Measurements from ENCODE around the gene PLPP4.

DNA sequence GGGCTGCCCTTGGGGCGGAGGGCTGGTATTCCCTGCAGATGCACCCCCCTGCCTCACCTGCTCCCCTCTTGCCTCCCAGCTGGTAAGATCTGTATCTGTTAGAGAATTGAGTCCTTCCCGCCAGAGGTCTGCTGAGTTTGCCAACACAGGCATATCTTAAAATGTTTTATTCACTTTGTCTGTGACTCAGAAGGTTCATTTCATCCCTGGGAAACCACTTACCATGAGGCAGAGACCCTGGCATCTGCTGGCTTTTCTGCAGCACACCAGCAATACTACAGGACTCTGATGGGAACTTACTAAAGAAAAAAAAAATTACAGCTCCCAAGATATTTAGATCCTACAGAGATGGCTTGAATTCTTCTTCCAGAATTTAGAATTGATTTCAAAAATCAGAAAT lies 131.3 kb downstream of the PLPP4 start:
- TF ChIP-seq, protein P1, sequence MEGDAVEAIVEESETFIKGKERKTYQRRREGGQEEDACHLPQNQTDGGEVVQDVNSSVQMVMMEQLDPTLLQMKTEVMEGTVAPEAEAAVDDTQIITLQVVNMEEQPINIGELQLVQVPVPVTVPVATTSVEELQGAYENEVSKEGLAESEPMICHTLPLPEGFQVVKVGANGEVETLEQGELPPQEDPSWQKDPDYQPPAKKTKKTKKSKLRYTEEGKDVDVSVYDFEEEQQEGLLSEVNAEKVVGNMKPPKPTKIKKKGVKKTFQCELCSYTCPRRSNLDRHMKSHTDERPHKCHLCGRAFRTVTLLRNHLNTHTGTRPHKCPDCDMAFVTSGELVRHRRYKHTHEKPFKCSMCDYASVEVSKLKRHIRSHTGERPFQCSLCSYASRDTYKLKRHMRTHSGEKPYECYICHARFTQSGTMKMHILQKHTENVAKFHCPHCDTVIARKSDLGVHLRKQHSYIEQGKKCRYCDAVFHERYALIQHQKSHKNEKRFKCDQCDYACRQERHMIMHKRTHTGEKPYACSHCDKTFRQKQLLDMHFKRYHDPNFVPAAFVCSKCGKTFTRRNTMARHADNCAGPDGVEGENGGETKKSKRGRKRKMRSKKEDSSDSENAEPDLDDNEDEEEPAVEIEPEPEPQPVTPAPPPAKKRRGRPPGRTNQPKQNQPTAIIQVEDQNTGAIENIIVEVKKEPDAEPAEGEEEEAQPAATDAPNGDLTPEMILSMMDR (IDR thresholded peaks at IDR 0.05; ENCODE audit: low read depth, low read length): no peak
- TF ChIP-seq EZH2phosphoT487 (IDR thresholded peaks at IDR 0.05; ENCODE audit: low read depth): no peak

Measured in OCI-LY3 (cell line).